SK-N-SH (cell line): ENCODE results near the gene CALD1. TPM values are rescaled to one million over a fixed set of nuclear protein-coding genes. Genes with fewer than 3 reads are reported as not detected.

Source experiments
- CTCF ChIA-PET: fragments of 300-600, 350-600 bp; formaldehyde crosslinking; extraction: SDS; loops from one replicate; lab custom pipeline; 2021; lab: Yijun Ruan, JAX
- POLR2A ChIA-PET: fragments of 350-600 bp; sonication (Branson Sonifier 250); formaldehyde crosslinking; extraction: SDS; loops from one replicate; lab custom pipeline; 2020; ENCODE audit warnings: antibody characterized with exemption, inconsistent platforms; lab: Yijun Ruan, JAX
- DNase-seq: peaks from one replicate; pipeline ENCODE4 v3.0.0; 2012
- H2AFZ ChIP-seq: fragments of 200-600 bp; sonication (generic); 2 replicates; pipeline ENCODE4 v1.8.1; 2016; ENCODE audit warnings: antibody characterized with exemption, mild to moderate bottlenecking, low read depth
- H3F3A ChIP-seq: fragments of 200-600 bp; sonication (generic); replicated peaks from 2 replicates; pipeline ENCODE3; 2016; ENCODE audit warnings: antibody characterized with exemption, mild to moderate bottlenecking; ENCODE audit not compliant: insufficient read depth
- H3K27ac ChIP-seq, 2 experiments: fragments of 200-500 bp in 1 of 2; fragments of 200-600 bp in 1 of 2; sonication (Bioruptor generic) in 1 of 2; sonication (generic), shearing (Covaris generic) in 1 of 2; 2 replicates each; pipeline versions ENCODE4 v1.5.1 to v1.6.1; 2014 to 2016; ENCODE audit warnings: low read depth in 2 of 2, inconsistent platforms in 1 of 2, low read length in 1 of 2, mild to moderate bottlenecking in 1 of 2, mixed read lengths in 1 of 2
- H3K27me3 ChIP-seq: fragments of 200-600 bp; sonication (generic), shearing (Covaris generic); 2 replicates; pipeline ENCODE4 v1.6.1; 2016; ENCODE audit warnings: mixed run types; ENCODE audit not compliant: insufficient read depth
- H3K36me3 ChIP-seq, 2 experiments: fragments of 200-500 bp in 1 of 2; fragments of 200-600 bp in 1 of 2; sonication (Bioruptor generic) in 1 of 2; sonication (generic) in 1 of 2; replicated peaks in 1 of 2; 2 replicates each; pipeline versions ENCODE3 to v1.5.1; 2014 to 2016; ENCODE audit warnings: low read length in 1 of 2, mild to moderate bottlenecking in 1 of 2; ENCODE audit not compliant: insufficient read depth in 2 of 2, control insufficient read depth in 1 of 2
- H3K4me1 ChIP-seq, 2 experiments: fragments of 200-500 bp in 1 of 2; fragments of 200-600 bp in 1 of 2; sonication (Bioruptor generic) in 1 of 2; sonication (generic), shearing (Covaris generic) in 1 of 2; 2 replicates each; pipeline versions ENCODE4 v1.5.1 to v1.6.1; 2014 to 2016; ENCODE audit warnings: low read depth in 1 of 2, low read length in 1 of 2, mixed run types in 1 of 2; ENCODE audit not compliant: insufficient read depth in 2 of 2, control insufficient read depth in 1 of 2
- H3K4me2 ChIP-seq: fragments of 200-600 bp; sonication (generic), shearing (Covaris generic); 2 replicates; pipeline ENCODE4 v1.6.1; 2017; ENCODE audit warnings: mixed run types
- H3K4me3 ChIP-seq, 2 experiments: fragments of 200-500 bp in 1 of 2; fragments of 200-600 bp in 1 of 2; sonication (Bioruptor generic) in 1 of 2; sonication (generic), shearing (Covaris generic) in 1 of 2; 2 replicates each; pipeline versions ENCODE4 v1.5.1 to v1.8.1; 2014 to 2016; ENCODE audit warnings: low read depth in 2 of 2, inconsistent platforms in 1 of 2, low read length in 1 of 2, mild to moderate bottlenecking in 1 of 2, mixed read lengths in 1 of 2, moderate library complexity in 1 of 2
- H3K79me2 ChIP-seq: fragments of 200-600 bp; sonication (generic); 2 replicates; pipeline ENCODE4 v1.8.1; 2017; ENCODE audit warnings: mild to moderate bottlenecking; ENCODE audit not compliant: insufficient read depth
- H3K9ac ChIP-seq: fragments of 200-600 bp; sonication (generic); 2 replicates; pipeline ENCODE4 v1.6.1; 2017; ENCODE audit warnings: mixed run types
- H3K9me2 ChIP-seq: fragments of 200-600 bp; sonication (generic); 2 replicates; pipeline ENCODE4 v1.6.1; 2017; ENCODE audit warnings: mixed run types
- H3K9me3 ChIP-seq: fragments of 200-600 bp; sonication (generic); 2 replicates; pipeline ENCODE4 v1.6.1; 2017; ENCODE audit warnings: mixed run types, mild to moderate bottlenecking, moderate library complexity
- H4K20me1 ChIP-seq: fragments of 200-600 bp; sonication (generic); 2 replicates; pipeline ENCODE4 v1.6.1; 2017; ENCODE audit warnings: mild to moderate bottlenecking, mixed run types; ENCODE audit not compliant: insufficient read depth
- ELF1 ChIP-seq: IDR thresholded peaks from 2 replicates; pipeline ENCODE4 v1.4.0; 2012
- EZH2phosphoT487 ChIP-seq: fragments of 200-600 bp; sonication (generic); IDR thresholded peaks from 2 replicates; pipeline ENCODE4 v1.6.1; 2017; ENCODE audit warnings: low read depth, mixed run types, mild to moderate bottlenecking, antibody characterized with exemption, moderate library complexity, borderline replicate concordance
- GABPA ChIP-seq: IDR thresholded peaks from 2 replicates; pipeline ENCODE4 v1.4.0; 2012; ENCODE audit warnings: low read depth, mild to moderate bottlenecking
- GATA2 ChIP-seq: sonication (generic); formaldehyde crosslinking; IDR thresholded peaks from 2 replicates; pipeline ENCODE4 v1.5.0; 2020; ENCODE audit warnings: mild to moderate bottlenecking, missing genetic modification reagents
- JUND ChIP-seq: IDR thresholded peaks from 2 replicates; pipeline ENCODE4 v1.4.0; 2012
- MXI1 ChIP-seq: IDR thresholded peaks from 2 replicates; pipeline ENCODE4 v1.6.1; 2012; ENCODE audit warnings: mild to moderate bottlenecking, low read depth, low read length, improper control_type of control experiment
- NFIC ChIP-seq: IDR thresholded peaks from 2 replicates; pipeline ENCODE4 v1.4.0; 2012; ENCODE audit warnings: borderline replicate concordance
- NRF1 ChIP-seq: IDR thresholded peaks from 2 replicates; pipeline ENCODE4 v1.6.1; 2012; ENCODE audit warnings: low read depth, mild to moderate bottlenecking, low read length
- POLR2AphosphoS5 ChIP-seq: IDR thresholded peaks from 2 replicates; pipeline ENCODE4 v1.6.1; 2012; ENCODE audit warnings: low read depth, low read length
- RAD21 ChIP-seq: IDR thresholded peaks from 2 replicates; pipeline ENCODE4 v1.6.1; 2012; ENCODE audit warnings: mild to moderate bottlenecking, low read length
- RCOR1 ChIP-seq: fragments of 150-350 bp; IDR thresholded peaks from 2 replicates; pipeline ENCODE4 v1.6.1; 2017; ENCODE audit warnings: antibody characterized with exemption, low read length
- RFX5 ChIP-seq: IDR thresholded peaks from 2 replicates; pipeline ENCODE4 v1.6.1; 2012; ENCODE audit warnings: mild to moderate bottlenecking, improper control_type of control experiment, low read length
- RXRA ChIP-seq: IDR thresholded peaks from 2 replicates; pipeline ENCODE4 v1.4.0; 2012; ENCODE audit warnings: low read depth, mild to moderate bottlenecking, borderline replicate concordance
- SIN3A ChIP-seq: IDR thresholded peaks from 2 replicates; pipeline ENCODE4 v1.6.1; 2012; ENCODE audit warnings: low read depth, mild to moderate bottlenecking, low read length, moderate library complexity, borderline replicate concordance
- SMC3 ChIP-seq: IDR thresholded peaks from 2 replicates; pipeline ENCODE4 v1.6.1; 2012; ENCODE audit warnings: low read depth, low read length, improper control_type of control experiment
- TCF12 ChIP-seq: IDR thresholded peaks from 2 replicates; pipeline ENCODE4 v1.4.0; 2012
- USF1 ChIP-seq: IDR thresholded peaks from 2 replicates; pipeline ENCODE4 v1.4.0; 2012; ENCODE audit warnings: low read depth, borderline replicate concordance
- USF2 ChIP-seq: fragments of 150-350 bp; IDR thresholded peaks from 2 replicates; pipeline ENCODE4 v1.6.1; 2017; ENCODE audit warnings: antibody characterized with exemption, low read length, low read depth, borderline replicate concordance
- ZBTB33 ChIP-seq: IDR thresholded peaks from 2 replicates; pipeline ENCODE4 v1.4.0; 2012; ENCODE audit warnings: low read depth, borderline replicate concordance
- WGBS: methylation state at CpG from one replicate; pipeline ENCODE4 v1.1.6; 2017; ENCODE audit warnings: low lambda C conversion rate; 5-methylcytosine and 5-hydroxymethylcytosine counted together
- polyA plus RNA-seq, 3 experiments: library from polyadenylated mRNA; depleted of rRNA; stranded (reverse); fragments of >200 nt; gene quantifications; 2 replicates each; pipeline ENCODE4 v1.2.3, GENCODE V29; 2012
- TF ChIP-seq, protein P1 (sequence below): fragments of 200-600 bp; sonication (generic); IDR thresholded peaks from 2 replicates; pipeline ENCODE4 v1.6.1; 2017; ENCODE audit warnings: antibody characterized with exemption, mild to moderate bottlenecking, moderate library complexity

Gene CALD1
- polyA plus RNA-seq, 1 of the 3 experiments (the other 2 are of a cell fraction) = 299 TPM

DNA sequence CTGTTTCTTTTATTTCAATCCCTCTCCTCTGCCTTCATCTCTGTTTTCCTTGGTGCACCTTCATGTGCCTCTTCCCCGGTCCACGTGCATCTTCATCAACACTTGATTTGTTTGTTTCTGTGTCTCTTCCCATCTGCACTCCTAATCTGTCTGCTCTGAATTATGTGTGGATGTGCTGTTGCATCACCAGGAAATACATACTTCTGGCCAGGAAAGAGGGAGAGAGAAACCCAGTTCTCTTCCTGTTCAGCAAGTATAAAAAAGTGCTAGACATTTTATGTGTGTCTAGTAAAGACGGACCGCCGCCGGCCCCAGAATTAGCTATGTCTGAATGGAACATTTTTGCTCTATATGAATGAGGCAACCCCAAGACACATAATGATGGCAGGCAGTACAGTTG is 93.8 kb downstream of the CALD1 start:
- H4K20me1 ChIP-seq = peaks cover 15% of the 10 kb centered on the region; the same call in 1 of the 2 replicates
- no peak for DNase-seq
- peaks cover 53% of the 10 kb centered on the region for H3F3A ChIP-seq
- 94% methylated on average over 6 of the region's 6 CpGs for WGBS
- peak overlapping the region in 1 of 2 experiments; percentile 20; a peak in 2 of 4 replicates for H3K27ac ChIP-seq
- TF ChIP-seq RCOR1 (no peak), SMC3 (no peak), TCF12 (peak; percentile 5; the same call in 1 of the 2 replicates)
- no peaks in the 10 kb centered on the region for H3K9me2 ChIP-seq
- H3K36me3 ChIP-seq = peaks cover 24 to 57% of the 10 kb centered on the region in 2 experiments
- H3K9ac ChIP-seq = no peak overlapping the region
- CTCF ChIA-PET = interaction anchor here (1.6 kb wide), 1 partner anchor 149 kb away, joined by 4 read pairs; no protein-coding TSS in a partner anchor
- peaks cover 0 to 29% of the 10 kb centered on the region in 2 experiments; a peak in 3 of 4 replicates for H3K4me1 ChIP-seq
- no peak overlapping the region for H3K4me2 ChIP-seq
- H3K27me3 ChIP-seq = no peaks in the 10 kb centered on the region
- POLR2A ChIA-PET = no interaction called here
- peaks cover 94% of the 10 kb centered on the region for H3K79me2 ChIP-seq
- H2AFZ ChIP-seq = no peak overlapping the region
- H3K4me3 ChIP-seq = no peak overlapping the region
- no peaks in the 10 kb centered on the region for H3K9me3 ChIP-seq

DNA sequence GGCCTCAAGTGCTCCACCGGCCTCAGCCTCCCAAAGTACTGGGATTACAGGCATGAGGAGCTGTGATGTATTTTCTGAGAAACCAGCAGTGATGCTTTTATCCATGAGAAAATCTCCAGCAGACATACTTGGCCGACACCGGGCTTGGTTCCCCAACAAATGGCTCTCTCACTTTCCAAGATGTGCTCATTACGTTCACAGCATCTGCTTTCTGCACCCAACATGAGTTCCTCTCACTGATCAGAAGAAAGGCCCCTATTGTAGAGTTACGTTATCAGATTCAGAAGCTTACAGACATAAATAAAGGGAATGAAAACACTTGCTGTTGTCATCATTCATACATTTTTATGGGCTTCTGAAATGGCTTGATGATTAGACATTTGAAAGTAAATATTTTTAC is 95.0 kb downstream of the CALD1 start:
- peaks cover 21% of the 10 kb centered on the region; the same call in 1 of the 2 replicates for H4K20me1 ChIP-seq
- no peaks in the 10 kb centered on the region for H3K9me2 ChIP-seq
- H3F3A ChIP-seq = peaks cover 46% of the 10 kb centered on the region
- no peak overlapping the region for H3K4me3 ChIP-seq
- ChIA-PET CTCF (interaction anchor here (0.7 to 1.4 kb wide), 2 partner anchors 49 to 67 kb away, joined by 3 to 4 read pairs; no protein-coding TSS in a partner anchor), POLR2A (no interaction called here)
- peaks cover 16 to 52% of the 10 kb centered on the region in 2 experiments for H3K36me3 ChIP-seq
- TF ChIP-seq RCOR1 = no peak
- TF ChIP-seq JUND = no peak
- TF ChIP-seq ELF1 = no peak
- TF ChIP-seq, protein P1, sequence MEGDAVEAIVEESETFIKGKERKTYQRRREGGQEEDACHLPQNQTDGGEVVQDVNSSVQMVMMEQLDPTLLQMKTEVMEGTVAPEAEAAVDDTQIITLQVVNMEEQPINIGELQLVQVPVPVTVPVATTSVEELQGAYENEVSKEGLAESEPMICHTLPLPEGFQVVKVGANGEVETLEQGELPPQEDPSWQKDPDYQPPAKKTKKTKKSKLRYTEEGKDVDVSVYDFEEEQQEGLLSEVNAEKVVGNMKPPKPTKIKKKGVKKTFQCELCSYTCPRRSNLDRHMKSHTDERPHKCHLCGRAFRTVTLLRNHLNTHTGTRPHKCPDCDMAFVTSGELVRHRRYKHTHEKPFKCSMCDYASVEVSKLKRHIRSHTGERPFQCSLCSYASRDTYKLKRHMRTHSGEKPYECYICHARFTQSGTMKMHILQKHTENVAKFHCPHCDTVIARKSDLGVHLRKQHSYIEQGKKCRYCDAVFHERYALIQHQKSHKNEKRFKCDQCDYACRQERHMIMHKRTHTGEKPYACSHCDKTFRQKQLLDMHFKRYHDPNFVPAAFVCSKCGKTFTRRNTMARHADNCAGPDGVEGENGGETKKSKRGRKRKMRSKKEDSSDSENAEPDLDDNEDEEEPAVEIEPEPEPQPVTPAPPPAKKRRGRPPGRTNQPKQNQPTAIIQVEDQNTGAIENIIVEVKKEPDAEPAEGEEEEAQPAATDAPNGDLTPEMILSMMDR = no peak
- no peak for TF ChIP-seq RAD21
- no peak for TF ChIP-seq RXRA
- no peak for TF ChIP-seq POLR2AphosphoS5
- no peak for TF ChIP-seq NRF1
- no peak for TF ChIP-seq GABPA
- TF ChIP-seq EZH2phosphoT487 = no peak
- no peak for TF ChIP-seq USF2
- no peak for TF ChIP-seq NFIC
- no peak for TF ChIP-seq MXI1
- TF ChIP-seq GATA2 (CRISPR knock-in tag) = no peak
- no peak for TF ChIP-seq USF1
- no peak for TF ChIP-seq ZBTB33
- no peak for TF ChIP-seq RFX5
- no peak for TF ChIP-seq SIN3A
- H3K27ac ChIP-seq = peak overlapping the region in 1 of 2 experiments; percentile 78; a peak in 1 of 4 replicates
- peaks cover 0 to 33% of the 10 kb centered on the region in 2 experiments; a peak in 3 of 4 replicates for H3K4me1 ChIP-seq
- peaks cover 95% of the 10 kb centered on the region for H3K79me2 ChIP-seq
- no peaks in the 10 kb centered on the region for H3K9me3 ChIP-seq
- H3K4me2 ChIP-seq = no peak overlapping the region
- H3K9ac ChIP-seq = no peak overlapping the region
- no peak for DNase-seq
- H2AFZ ChIP-seq = no peak overlapping the region
- 96% methylated on average over 5 of the region's 5 CpGs for WGBS
- no peaks in the 10 kb centered on the region for H3K27me3 ChIP-seq
